Adipocyte (in vitro differentiated cells): Measurements from ENCODE around the gene SNX27.

Experiments used
- DNase-seq: peaks from one replicate; pipeline ENCODE4 v3.0.0-alpha.2; 2015; ENCODE audit warnings: low read depth
- H3K27me3 ChIP-seq: replicated peaks from 2 replicates; pipeline ENCODE4 v1.7.0; 2013; ENCODE audit warnings: mild to moderate bottlenecking, low read length, moderate library complexity; ENCODE audit not compliant: control insufficient read depth, insufficient read depth
- H3K36me3 ChIP-seq: 2 replicates; pipeline ENCODE4 v1.7.0; 2013; ENCODE audit warnings: low read length, mild to moderate bottlenecking, moderate library complexity; ENCODE audit not compliant: control insufficient read depth, insufficient read depth, severe bottlenecking
- H3K4me1 ChIP-seq: 2 replicates; pipeline ENCODE4 v1.7.0; 2013; ENCODE audit warnings: mild to moderate bottlenecking, low read length, moderate library complexity; ENCODE audit not compliant: control insufficient read depth, insufficient read depth
- H3K4me3 ChIP-seq: 2 replicates; pipeline ENCODE4 v1.7.0; 2013; ENCODE audit warnings: mild to moderate bottlenecking, low read length, moderate library complexity
- H3K9ac ChIP-seq: 2 replicates; pipeline ENCODE4 v1.7.0; 2013; ENCODE audit warnings: mild to moderate bottlenecking, low read length, moderate library complexity
- H3K9me3 ChIP-seq: 2 replicates; pipeline ENCODE4 v1.7.0; 2013; ENCODE audit warnings: mild to moderate bottlenecking, low read length, moderate library complexity; ENCODE audit not compliant: control insufficient read depth

Gene SNX27

GRCh38 chr1:151706464-151707415, 94.9 kb downstream of the SNX27 start:
- no peak for DNase-seq
- Histone ChIP-seq H3K36me3 (peaks cover under 1% of the 10 kb centered on the region), H3K27me3 (peaks cover 22% of the 10 kb centered on the region), H3K9me3 (no peaks in the 10 kb centered on the region), H3K4me1 (no peaks in the 10 kb centered on the region), H3K4me3 (no peak overlapping the region), H3K9ac (no peak overlapping the region)

- H3K36me3 ChIP-seq = no peaks in the 10 kb centered on the region
- no peaks in the 10 kb centered on the region for H3K4me1 ChIP-seq
- no peak for DNase-seq
- no peak overlapping the region for H3K4me3 ChIP-seq
- H3K27me3 ChIP-seq = peaks cover 31% of the 10 kb centered on the region
- no peak overlapping the region for H3K9ac ChIP-seq
- H3K9me3 ChIP-seq = no peaks in the 10 kb centered on the region
Measured at GRCh38 chr1:151707541-151708065, 95.8 kb downstream of the SNX27 start.

- H3K36me3 ChIP-seq = no peaks in the 10 kb centered on the region
- H3K9ac ChIP-seq = no peak overlapping the region
- H3K9me3 ChIP-seq = no peaks in the 10 kb centered on the region
- H3K27me3 ChIP-seq = peaks cover 43% of the 10 kb centered on the region
- DNase-seq = no peak
- H3K4me1 ChIP-seq = no peaks in the 10 kb centered on the region
- no peak overlapping the region for H3K4me3 ChIP-seq
Measured at GRCh38 chr1:151708891-151709290, 97.0 kb downstream of the SNX27 start.

DNA sequence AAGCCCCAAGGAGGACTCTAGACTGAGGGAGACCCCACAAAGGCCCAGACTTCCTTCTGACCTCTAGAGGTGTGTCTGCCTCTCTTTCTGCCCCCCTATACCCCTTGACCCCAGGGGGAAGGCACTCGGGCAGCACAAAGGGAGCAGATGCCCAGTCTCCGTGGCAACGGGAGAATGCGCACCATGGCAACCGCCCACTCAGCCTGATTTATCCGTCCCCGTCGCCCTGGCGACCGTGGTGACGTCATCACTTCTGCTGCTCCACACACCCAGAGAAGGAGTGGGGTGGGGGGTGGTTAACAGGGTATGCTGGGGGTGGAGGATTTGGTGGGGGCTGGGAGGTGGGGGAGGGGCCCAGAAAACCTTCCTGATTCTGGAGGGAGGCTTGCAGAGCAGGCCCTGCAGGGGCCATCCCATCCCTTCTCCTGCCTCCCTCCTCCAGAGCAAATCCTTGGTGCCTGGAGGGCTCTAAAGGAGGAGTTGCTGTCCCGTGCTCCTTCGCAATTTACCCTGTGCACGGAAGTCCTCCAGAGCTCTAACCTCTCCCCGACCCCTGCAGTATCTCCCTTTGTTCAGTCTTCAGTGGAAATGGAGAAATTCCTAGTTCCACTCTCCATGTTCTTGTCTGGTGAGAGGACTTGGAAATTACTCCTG, 98.5 kb downstream of the SNX27 start:
- Histone ChIP-seq H3K9ac (no peak overlapping the region), H3K4me3 (no peak overlapping the region), H3K27me3 (peaks cover 56% of the 10 kb centered on the region), H3K36me3 (no peaks in the 10 kb centered on the region), H3K9me3 (no peaks in the 10 kb centered on the region), H3K4me1 (no peaks in the 10 kb centered on the region)
- no peak for DNase-seq

GRCh38 chr1:151711044-151711800, 99.4 kb downstream of the SNX27 start:
- Histone ChIP-seq H3K4me1 (no peaks in the 10 kb centered on the region), H3K27me3 (peaks cover 65% of the 10 kb centered on the region)
- no peak for DNase-seq

DNA sequence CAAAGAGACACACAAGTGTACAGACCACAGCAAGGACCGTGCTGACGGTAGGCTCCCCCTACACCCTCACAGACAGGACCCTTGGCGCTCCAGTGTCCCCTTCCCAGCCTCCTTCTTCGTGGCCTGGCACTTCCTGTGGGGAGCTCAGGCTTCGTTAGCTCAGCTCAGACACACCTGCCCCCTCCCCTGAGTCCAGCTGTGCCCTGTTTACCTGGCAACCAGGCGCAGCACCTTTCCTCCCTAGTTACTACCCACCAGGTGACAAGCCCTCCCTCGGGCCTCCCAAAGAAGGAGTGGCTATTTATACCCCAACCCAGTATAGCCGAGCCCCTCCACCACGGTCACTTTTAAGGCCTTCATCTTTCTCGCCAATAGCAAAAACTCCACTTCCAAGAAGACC, 100.1 kb downstream of the SNX27 start:
- Histone ChIP-seq H3K9me3 (no peaks in the 10 kb centered on the region), H3K9ac (no peak overlapping the region), H3K4me1 (no peaks in the 10 kb centered on the region), H3K36me3 (no peaks in the 10 kb centered on the region), H3K4me3 (no peak overlapping the region), H3K27me3 (peaks cover 70% of the 10 kb centered on the region)
- DNase-seq = no peak

More at GRCh38 chr1:151711044-151711800, 99.4 kb downstream of the SNX27 start:
- Histone ChIP-seq H3K36me3 (no peaks in the 10 kb centered on the region), H3K9ac (no peak overlapping the region), H3K9me3 (no peaks in the 10 kb centered on the region), H3K4me3 (no peak overlapping the region)

DNA sequence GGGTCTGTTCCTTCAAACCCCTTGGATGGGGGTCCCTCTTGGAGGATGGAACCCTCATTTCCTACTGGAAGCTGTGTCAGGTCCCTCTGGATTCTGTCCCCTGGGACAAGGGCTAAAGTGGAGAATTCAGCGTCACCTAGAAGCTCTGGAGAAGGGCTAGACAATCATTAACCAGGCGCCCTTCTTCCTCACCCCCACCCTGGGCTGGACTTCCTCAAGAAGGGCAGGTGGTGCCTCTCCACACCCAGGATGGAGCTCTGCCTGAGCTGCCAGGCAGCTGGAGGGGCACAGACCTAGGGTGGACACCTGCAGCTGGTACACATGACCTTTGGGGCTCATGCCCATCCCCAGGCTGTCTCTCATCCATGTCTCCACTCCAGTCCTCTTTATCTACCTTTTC, 101.2 kb downstream of the SNX27 start:
- no peaks in the 10 kb centered on the region for H3K36me3 ChIP-seq
- no peak overlapping the region for H3K4me3 ChIP-seq
- H3K9me3 ChIP-seq = no peaks in the 10 kb centered on the region
- no peak overlapping the region for H3K9ac ChIP-seq
- H3K4me1 ChIP-seq = peaks cover 4% of the 10 kb centered on the region
- H3K27me3 ChIP-seq = peaks cover 80% of the 10 kb centered on the region
- DNase-seq = no peak

- Histone ChIP-seq H3K9me3 (no peaks in the 10 kb centered on the region), H3K4me3 (no peak overlapping the region), H3K36me3 (no peaks in the 10 kb centered on the region), H3K4me1 (peaks cover 7% of the 10 kb centered on the region), H3K27me3 (peaks cover 84% of the 10 kb centered on the region), H3K9ac (no peak overlapping the region)
- DNase-seq = no peak
Measured at GRCh38 chr1:151713874-151714273, 102.0 kb downstream of the SNX27 start.

DNA sequence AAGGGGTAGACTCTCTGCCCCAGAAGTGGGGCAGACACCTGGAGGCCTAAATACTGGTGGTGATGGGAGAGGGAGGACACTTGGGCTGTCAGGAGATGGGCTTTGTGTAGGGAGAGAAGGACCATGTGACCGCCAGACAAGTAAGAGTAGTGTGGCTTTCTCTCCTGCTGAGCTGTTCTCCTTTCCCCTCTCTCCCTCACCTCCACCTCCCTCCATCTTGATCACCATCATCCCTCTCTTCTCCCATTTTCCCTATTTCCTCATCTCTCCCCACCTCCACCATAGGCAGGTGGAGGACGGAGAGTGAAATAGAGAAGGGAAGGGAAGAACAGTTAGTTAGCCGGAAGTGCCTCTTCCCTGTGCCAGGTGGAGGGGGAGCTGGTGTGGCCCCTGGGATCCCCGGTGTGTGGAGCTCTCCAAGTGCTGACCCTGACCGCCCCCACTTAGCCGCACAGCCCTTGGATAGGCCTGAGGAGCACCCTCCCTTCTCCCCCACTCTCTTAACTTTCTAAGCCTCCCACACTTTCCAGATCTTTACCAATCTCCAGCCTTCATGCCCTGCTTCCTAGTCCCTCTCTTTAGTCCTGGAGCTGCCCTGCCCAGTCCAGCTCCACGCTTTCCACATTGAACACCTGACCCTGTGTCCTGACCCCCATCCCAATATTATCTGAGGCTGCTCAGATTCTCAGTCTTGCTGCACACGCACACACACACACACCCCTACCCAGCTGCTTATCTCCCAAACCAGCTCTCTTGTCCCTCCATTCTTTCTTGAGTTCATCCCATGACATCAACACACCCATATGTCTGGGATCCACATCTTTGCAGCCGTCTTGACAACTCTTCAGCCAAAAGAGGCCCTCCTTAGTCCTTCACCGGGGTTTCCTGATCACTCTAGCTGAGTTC, 103.2 kb downstream of the SNX27 start:
- Histone ChIP-seq H3K9me3 (no peaks in the 10 kb centered on the region), H3K27me3 (peaks cover 81% of the 10 kb centered on the region), H3K4me3 (no peak overlapping the region), H3K36me3 (no peaks in the 10 kb centered on the region), H3K9ac (no peak overlapping the region), H3K4me1 (peaks cover 7% of the 10 kb centered on the region)
- DNase-seq = no peak

DNA sequence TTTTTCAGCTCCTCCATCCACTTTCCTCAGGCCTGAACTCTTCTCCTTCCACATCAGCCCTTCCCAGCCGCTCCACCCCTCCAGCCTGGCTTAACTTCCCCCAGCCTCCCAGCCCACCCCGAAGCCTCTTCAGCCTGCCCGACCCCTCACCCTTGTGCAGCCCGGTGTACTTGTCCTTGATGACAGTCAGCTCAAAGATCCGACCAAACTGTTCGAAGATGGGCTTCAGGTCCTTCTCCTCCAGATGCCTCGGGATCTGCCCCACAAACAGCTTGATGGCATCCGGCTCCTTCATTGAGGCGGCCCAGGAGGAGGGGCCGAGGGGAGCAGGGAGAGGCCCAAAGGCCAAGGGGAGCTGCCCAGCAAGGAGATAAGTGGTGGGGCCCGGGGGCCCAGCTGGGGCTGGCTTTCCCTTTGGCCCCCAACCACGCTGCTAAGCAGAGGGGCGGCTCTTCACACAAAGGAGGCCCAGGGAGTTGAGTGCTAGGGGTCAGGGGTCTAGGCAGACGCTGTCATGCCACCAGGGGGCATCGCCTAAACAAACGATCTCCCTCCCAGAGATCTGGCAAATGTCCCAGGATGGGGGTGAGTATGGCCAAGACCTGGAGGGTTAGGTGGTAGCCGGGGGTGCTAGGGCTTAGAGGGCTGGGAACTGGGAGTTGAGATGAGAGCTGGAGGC, 104.0 kb downstream of the SNX27 start:
- no peak for DNase-seq
- no peak overlapping the region for H3K4me3 ChIP-seq
- H3K36me3 ChIP-seq = no peaks in the 10 kb centered on the region
- H3K27me3 ChIP-seq = peaks cover 75% of the 10 kb centered on the region
- H3K9me3 ChIP-seq = no peaks in the 10 kb centered on the region
- H3K9ac ChIP-seq = no peak overlapping the region
- H3K4me1 ChIP-seq = peaks cover 13% of the 10 kb centered on the region
